HG03565 (cell line): Measurements from ENCODE around the gene SAMD4A.
"Not testable (repeated sequence)": the region's sequence is repeated elsewhere in the genome, so short reads cannot be mapped to it uniquely, and the experiment has no call there.

Source experiments
- ATAC-seq: cut with Tn5 transposase; IDR thresholded peaks from one replicate; pipeline ENCODE4 v1.9.1; 2021; ENCODE audit warnings: mild to moderate bottlenecking, moderate library complexity; ENCODE audit not compliant: unreplicated experiment

Gene SAMD4A

DNA sequence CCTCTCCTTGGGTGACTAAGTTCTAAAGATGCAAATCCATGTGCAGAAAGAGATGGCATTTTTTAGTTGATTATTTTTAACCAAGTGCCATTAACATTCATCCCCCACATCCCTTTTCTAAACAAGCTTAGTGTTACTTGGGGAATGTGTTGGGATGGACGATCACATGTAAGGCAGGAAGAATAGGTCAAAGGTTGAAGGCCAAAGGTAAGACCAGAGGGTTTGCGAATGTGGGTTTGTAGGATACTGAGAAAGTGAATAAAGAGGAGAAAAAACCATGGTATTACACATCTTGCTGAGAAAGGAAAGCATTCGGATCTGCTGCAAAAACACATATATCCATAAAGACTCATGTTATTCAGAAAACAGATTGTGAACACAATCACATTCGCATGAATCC lies 224.1 kb downstream of the SAMD4A start:
- ATAC-seq, result no peak

DNA sequence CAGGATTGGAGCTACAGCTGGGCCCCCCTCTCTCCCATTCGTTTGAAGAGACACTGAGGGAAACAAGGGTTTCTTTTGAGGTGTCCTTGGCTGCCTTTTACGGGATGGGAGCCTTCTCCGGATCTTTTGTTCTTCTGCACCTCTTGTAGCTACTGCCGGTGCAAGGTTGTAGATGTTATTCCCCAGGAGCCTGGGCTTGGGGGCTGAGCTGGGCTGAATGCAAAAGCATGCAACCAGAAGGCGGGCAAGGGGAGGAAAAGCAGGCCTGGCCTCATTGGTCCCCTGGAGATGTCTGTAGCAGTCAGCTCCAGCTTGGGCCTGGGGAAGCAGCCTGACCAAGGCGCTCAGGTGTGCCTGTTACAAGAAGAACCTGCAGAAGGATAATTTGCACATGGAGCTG lies 225.4 kb downstream of the SAMD4A start:
- ATAC-seq, result no peak

DNA sequence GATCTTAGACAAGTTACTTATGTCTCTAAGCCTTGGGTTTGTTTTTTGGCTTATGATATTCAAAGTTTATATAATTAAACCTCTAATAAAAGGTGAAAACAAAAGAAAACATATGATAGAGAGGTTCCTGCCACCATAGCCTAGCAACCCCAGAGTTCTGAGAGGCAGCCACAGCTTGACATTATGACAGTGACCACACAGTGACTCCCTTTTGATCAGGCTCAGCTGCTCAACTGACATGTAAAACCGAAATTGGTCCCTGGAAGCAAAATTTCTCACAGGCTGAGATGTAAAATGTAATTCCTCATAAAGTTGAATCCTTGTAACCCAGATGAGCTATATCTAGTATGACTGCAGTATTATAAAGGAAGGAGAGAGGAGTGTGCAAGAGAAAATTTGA lies 227.2 kb downstream of the SAMD4A start:
- ATAC-seq, result no peak

DNA sequence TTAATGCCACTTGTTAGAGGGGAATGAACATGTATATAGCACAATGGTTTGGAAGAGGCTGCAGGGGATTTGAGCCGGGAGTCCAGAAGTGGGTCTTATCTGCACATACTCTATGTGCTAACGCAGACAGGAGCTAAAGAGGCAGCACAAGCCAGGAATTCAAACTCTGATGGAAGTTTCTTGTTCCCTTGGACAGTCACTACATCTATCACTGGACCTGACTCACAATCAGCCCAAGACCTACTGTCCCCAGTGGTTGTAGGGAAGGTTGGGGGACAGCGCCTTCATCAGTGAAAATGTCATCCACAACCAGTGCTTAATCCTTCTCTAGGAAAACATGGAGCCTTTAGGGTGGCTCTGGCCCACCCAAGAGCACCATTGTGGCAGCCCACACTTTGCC lies 227.9 kb downstream of the SAMD4A start:
- no peak for ATAC-seq

DNA sequence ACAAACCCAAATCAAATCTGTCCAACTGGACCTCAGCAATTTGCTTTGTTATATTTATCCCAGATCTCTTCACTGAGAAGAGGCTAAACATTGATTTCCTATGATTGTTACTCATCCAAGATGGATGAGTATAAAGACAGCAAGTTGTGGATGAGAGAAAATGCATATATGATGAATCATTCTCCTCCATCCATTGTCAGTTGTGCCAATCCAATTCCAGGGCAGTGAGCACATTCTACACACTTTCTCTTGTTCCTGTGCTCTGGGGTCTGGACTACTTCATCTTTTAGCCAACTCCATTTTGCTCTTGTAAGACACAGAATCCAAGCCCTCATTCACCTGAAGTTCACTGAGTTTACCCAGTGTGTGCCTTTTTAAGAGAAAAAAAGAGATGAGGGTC lies 230.0 kb downstream of the SAMD4A start:
- ATAC-seq, result no peak

DNA sequence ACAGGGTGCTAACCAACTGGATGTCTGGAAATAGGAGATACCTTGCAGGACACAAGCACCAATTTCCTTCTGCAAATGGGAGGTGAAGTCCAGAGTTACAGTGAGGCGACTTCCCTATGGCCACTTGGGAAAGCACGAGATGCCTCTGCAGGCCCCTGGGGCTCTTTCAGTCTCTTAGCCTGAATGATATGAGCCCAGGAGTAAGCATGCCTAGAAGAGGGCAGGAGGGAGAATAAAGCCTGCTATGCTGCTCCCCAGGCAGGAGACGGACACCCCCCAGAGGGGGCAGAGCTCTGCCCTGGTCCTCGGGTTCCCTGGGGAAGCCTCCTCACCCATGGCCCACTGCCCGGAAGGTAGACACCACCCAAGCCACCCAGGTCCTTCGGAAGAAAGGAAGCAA lies 230.6 kb downstream of the SAMD4A start:
- ATAC-seq, result no peak

DNA sequence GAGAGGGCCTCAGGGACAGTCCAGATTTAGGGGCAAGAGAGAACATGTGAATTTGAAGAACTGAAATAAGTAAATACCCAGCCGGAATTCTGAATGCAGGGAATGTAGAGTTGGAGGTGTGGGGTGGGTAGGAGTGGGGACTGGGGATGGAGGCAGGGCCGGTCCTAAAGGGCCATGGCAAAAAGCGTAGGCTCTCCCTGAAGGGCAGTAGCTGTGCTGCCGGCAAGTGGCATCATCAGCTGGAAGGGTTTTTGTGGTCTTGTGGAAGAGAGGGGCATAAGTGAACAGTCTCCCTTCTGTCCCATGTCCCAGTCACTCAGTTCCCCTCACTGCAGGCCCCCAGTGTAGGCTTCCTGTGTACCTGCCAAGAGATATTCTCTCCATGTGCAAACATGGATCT lies 231.1 kb downstream of the SAMD4A start:
- no peak for ATAC-seq

DNA sequence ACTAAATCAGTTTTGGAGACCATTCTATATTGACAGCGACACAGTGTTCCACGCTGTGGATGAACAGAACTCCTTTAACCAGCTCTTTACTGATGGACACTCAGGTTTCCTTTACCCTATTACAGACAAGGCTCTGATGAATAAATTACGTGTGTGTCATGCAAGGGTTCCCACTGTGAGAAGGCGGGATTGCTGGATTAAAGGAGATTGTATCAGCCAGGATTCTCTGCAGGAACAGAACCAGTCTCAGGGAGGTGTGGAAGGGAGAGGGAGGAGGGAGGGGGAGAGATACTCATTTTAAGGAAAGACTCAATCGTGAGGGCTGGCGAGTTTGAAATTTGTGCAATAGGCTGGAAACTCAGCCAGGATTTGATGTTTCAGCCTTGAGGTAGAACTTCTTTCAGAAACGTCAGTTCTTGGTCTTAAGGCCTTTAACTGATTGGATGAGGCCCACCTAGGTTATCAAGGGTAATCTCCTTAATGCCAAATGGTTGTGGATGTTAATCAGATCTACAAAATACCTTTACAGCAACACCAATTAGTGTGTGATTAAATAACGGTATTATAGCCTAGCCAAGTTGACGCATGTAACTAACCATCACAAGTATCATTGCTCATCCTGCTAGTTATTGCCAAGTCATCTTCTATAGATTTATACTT lies 231.7 kb downstream of the SAMD4A start:
- no peak for ATAC-seq

DNA sequence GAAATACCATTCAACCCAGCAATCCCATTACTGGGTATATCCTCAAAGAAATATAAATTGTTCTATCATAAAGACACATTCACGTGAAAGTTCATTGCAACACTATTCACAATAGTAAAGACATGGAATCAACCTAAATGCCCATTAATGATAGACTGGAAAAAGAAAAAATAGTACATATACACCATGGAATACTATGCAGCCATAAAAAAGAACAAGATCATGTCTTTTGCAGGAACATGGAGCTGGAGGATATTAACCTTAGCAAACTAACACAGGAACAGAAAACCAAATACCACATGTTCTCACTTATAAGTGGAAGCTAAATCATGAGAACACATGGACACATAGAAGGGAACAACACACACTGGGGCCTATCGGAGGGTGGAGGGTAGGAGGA lies 234.6 kb downstream of the SAMD4A start:
- not testable (repeated sequence) for ATAC-seq

DNA sequence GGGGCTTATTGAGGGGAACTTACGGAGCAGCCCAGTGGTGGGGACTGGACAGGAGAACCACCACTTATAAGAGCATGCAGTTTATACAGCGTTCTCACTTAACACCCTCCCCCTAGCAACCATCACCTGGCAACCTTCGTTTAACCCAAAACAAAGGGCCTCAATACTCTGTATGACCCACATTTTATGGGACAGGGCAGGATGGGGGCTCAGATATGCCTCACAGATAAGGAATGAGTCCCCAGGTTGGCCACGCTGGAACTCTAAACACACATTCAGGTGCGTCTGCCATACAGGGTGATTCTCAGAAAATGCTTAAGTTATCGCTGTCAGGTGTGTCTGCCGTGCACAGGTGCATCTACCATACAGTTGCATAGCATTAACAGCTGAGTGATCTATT lies 236.5 kb downstream of the SAMD4A start:
- no peak for ATAC-seq

DNA sequence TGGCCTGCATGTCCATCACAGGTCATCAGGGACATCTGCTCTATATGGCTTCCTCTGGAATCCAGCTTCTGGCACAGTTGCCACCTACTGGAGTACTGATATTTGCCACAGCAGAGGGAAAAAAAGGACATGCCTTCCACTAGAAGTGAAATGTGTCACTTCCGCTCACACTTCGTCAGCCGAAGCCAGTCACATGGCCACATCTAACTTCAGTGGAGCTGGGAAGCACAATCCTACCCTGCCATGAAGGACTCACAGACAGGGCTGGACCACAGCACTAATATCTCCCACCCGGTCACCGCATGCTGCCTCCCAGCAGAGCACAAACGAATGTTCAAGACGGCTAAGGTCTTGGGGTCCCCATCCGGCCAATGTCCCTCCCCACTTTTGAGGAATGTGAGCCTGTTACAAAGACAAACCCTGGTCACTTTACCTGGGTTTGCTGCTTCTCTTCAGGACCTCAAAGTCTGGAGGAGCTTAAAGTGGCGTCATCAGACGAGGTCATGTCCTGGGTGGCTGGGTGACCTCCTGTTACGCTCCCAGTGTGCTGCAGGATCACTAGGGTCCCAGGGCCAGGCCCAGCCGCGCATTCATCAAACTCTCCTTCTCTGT lies 237.1 kb downstream of the SAMD4A start:
- no peak for ATAC-seq

DNA sequence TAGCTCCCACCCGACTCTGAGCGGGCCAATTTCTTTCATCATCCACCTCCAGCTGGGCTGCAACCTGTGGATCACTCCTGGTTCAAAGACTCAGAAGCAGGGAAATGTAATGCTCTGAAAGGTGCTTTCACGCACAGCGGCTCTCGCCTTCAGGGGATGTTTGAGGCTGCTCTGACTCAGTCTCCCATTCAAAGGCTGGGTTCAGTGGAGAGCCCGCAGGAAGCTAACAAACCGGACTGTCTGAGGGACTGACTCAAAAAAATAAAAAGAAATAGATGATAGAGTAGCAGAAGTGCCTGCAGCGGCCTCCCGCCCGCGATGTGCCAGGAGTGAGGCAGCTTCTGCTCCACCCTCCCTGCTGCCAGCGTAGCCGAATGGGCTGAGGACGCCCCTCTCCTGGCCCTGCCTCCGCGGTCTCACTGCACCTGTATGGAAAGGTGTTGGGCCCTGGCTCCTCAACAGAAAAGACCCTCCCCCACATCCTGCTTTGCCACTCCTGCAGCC lies 237.7 kb downstream of the SAMD4A start:
- no peak for ATAC-seq

DNA sequence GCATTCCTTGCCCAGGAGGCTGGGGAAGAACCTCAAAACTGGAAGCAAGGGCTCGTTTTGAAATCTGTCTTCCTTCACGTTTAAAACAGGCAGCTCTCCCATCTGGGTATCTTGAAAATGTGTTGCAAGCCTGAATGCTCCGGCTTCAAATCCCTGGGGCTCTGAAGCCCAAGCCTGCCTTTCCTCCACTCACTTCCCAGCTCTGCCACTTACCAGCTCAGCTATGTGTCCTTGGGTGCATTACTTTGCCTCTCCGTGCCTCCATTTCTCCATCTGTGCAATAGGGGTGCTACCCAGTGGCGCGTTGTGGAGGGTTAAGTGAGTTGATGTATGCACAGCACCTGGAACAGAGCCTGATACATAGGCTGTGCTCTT lies 238.1 kb downstream of the SAMD4A start:
- ATAC-seq, result no peak

DNA sequence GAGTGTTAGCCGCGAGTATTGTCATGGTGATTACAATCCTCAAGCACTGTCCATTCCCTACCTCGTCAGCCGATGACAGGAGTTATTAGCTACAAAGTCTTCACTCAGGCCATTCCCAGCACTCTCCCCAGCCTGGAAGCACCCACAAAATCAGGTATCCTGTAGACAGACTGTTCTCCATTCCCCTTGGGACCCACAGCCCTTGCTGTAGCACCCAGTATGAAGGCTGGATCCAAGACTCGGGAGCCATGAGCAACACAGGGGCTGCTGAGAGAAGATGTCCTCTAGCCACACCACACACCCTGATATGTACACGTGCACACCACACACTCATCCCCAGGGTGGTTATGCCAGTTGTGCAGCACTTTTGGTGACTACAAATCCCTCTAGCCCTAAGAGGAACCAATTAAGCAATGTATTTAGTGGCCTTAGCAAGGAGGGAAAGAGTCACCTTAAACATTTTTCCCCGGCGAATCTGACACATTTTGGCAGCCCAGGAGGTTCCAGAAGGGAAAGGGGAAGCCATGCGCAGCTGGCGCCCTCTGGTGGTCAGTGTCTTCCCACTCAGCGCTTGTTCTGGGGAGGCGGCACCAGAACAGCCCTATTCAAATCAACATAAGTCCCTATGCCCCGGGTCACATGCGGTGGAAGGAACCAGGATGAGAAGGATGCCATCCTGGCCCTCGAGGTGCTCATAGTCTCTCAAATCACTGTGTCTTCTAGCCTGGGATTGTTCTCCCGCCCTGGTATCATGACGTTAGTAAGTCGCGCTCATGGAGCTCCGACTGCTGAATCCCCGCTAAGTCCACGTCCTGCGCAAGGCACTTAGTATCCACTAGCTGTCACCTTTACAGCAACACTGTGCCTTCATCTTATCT lies 238.8 kb downstream of the SAMD4A start:
- peak; percentile 60 for ATAC-seq

DNA sequence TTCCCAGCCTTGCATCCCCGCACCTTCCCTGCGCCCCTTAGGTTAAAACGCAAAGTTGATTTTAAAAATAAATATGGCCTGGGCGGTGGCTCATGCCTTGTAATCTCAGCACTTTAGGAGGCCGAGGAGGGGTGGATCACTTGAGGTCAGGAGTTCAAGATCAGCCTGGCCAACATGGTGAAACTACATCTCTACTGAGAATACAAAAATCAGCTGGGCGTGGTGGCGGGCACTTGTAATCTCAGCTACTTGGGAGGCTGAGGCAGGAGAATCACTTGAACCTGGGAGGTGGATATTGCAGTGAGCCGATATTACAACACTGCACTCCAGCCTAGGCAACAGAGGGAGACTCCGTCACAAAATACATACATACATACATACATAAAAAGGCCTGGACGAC lies 239.7 kb downstream of the SAMD4A start:
- ATAC-seq, result no peak

DNA sequence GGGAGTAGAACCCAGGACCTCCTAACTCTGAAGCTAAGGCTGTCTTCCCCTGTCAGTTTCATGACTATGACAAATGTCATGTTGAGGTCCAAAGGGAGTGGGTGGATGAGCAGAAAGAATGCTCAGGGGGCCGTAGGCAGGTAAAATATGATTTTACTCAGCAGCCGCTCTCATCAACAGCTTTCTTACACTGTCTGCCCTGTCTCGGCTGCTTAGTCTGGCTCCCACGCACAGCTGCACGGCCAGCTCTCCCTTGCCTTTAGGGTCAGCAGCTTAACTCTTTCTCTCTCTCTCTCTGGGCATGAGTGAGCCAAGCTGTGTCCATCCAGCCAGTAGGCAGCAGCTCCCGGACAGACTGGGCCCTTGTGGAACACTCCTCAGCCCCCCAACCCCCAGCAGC lies 240.5 kb downstream of the SAMD4A start:
- no peak for ATAC-seq

DNA sequence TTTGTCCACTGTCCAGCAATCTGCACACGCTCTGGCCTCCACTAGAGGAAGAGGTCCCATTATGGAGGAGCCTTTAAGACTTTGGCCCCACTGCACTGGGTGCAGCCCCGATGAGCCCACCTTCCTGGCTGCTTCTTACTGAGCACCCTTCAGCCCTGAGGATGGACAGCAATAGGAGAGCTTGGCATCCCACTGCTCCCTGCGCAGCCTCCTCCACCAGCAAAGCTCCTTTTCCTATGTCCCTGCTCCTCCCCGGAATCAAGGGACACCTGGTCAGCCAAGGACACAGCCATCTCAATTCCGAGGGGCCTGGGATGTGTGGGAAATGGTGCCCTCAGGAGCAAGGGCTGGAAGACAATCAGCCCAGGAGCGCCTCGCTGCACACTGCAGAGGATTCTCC lies 241.0 kb downstream of the SAMD4A start:
- no peak for ATAC-seq

DNA sequence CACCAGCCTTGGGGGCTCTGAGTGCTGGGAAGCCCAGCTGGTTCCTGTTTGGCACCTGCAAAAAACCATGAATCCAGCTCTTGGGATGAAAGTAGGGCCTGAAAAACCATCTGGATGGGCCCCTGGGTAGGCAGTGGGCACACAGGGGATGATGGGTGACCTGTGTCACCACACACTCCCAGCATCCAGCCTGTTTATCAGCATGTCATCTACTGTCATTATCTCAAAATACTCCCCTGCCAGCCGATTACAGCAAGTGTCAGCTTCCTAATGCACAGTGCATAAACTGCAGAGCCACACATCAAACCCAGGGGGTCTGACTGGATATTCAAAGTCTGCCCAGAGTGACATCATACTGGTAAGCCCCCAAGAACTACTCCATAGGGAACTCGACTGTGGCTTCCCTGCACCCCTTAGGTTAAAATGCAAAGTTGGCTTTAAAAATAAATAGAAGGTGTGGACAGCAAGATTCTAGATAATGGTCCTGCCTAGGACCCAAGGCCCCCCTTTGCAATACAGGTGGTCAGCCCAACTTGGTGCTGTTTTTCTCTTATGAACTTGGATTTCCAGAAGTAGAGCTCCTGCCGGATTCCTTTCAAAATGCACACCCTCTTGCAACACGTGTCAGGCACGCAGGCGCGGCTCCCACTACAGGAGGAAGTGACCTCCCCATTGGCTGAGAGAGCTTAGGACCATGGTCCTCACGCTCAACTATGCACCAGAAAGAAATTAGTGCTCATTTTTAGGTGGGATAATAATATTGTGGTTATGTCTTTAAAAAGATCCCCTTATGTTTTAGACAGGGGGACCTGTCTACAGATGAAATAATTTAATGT lies 241.6 kb downstream of the SAMD4A start:
- no peak for ATAC-seq

DNA sequence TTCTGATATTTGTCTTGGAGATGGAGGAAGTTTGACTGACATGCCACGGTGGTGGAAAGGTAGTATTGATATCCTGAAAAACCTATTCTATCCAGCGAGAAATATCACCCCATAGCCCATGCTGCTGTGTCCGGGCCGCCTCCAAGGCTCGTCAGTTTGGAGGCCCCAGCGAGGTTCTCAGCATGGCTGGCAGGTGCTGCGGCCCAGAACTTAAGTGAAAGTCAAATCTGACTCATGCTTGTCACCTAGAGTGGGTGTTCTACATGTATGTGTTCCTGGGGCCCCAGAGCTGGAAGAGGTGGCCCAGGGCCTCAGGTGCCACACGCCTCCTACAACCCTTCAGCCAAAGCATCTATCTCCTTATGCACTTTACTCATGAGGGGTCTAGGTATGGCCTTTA lies 242.8 kb downstream of the SAMD4A start:
- ATAC-seq, result no peak

DNA sequence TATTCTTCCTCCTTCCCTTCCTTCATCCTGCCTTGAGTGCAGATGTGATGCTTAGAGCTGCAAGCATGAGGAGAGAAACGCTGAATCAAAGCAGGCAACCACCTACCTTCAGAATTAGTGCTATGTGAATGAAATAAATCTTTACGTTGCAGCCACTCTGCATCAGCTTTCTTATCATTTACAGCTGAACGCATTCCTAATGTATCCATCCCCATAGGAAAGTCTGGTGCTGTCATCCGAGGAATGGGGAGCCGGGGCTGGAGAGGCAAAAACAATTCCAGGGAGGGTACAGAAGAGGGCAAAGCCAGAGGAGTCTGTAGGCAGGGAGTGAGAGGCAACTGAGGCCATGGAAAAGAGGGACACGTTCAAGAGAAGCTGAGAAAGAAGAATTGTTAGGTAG lies 245.7 kb downstream of the SAMD4A start:
- no peak for ATAC-seq

DNA sequence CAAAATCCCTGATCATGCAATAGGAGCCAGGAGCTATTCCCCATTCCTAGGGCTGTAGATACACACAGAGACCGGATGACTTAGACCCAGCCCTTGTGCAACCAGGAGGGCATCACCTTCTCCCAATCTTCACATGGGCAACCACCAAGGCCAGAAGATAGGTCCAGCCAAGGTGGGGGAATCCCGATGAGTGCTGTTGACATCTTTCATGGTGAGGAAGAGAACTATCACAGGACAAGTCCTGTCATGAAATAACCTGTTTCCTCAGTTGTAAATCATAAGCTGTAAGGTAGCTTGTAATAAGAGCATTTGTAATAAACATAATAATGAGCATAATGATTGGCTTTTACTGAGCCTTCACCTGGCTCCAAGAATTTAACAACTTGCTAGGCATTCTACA lies 246.2 kb downstream of the SAMD4A start:
- no peak for ATAC-seq
